Right renal pelvis (tissue), 4 donors: ENCODE data around the gene OTOP3. TPM values are rescaled to one million over a fixed set of nuclear protein-coding genes. Genes with fewer than 3 reads are reported as not detected.

Experiments
- DNase-seq, 4 donors: peaks; one replicate each; pipeline ENCODE4 v3.0.0-alpha.2; 2013; ENCODE audit warnings: low read depth in 4 of 4, low spot score in 3 of 4, missing footprints in 1 of 4
- polyA plus RNA-seq, 4 donors: library from polyadenylated mRNA; unstranded; fragments of 120-200 nt; gene quantifications; one replicate each; pipeline ENCODE4 v1.2.1, GENCODE V29; 2013; ENCODE audit not compliant: insufficient read length in 4 of 4

The OTOP3 gene
- polyA plus RNA-seq, 4 donors: not detected

DNA sequence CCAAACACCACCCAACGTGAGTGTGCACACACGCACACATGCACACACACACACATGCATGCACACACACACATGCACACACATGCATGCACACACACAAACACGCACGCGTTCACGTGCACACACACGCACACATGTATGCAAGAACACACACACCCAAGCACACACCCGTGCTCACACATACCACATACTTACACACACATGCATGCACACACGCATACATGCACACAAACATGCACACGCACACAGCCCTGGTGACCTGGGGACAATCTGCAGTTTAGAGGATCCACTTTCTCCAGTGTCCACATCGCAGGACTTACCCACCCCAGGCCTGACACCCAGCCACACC lies 18.9 kb upstream of the OTOP3 start:
- DNase-seq: no peak

DNA sequence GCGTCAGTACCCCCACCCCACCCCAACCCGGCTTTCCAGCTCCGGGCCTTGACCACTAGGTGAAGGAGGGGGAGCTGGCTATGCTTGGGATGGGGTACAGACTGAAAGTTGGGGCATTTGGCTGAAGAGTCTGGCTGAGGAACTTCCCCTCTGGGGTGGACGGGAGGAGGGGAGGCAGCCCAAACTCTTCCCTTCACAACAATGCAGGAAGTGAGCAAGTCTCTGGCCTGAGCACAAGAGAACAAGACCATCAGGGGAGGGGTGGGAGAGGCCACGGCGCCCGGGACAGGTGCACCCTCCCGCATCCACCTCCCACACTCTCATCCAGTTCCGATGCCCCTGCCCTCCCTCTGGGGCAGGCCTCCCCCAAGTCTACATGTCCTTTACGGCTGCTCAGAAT lies 18.3 kb upstream of the OTOP3 start:
- DNase-seq: no peak

DNA sequence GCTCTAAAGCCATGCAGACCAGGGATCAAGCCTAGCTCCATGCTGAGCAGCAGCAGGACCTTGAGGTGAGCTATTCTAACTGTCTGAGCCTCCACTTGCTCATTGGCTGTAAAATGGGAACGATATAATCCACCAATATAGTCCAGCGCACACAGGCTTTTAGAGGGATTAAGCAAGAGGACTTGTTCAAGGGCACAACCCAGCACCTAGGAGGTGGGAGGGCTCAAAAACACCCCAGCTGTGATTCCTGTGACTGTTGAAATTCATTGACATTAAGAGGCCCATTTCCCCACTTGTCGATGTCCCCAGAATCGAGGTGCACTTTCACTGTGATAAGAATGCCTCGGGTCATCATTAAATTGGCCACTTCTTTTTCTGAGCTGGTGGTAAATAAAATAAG lies 16.8 kb upstream of the OTOP3 start:
- DNase-seq: no peak

DNA sequence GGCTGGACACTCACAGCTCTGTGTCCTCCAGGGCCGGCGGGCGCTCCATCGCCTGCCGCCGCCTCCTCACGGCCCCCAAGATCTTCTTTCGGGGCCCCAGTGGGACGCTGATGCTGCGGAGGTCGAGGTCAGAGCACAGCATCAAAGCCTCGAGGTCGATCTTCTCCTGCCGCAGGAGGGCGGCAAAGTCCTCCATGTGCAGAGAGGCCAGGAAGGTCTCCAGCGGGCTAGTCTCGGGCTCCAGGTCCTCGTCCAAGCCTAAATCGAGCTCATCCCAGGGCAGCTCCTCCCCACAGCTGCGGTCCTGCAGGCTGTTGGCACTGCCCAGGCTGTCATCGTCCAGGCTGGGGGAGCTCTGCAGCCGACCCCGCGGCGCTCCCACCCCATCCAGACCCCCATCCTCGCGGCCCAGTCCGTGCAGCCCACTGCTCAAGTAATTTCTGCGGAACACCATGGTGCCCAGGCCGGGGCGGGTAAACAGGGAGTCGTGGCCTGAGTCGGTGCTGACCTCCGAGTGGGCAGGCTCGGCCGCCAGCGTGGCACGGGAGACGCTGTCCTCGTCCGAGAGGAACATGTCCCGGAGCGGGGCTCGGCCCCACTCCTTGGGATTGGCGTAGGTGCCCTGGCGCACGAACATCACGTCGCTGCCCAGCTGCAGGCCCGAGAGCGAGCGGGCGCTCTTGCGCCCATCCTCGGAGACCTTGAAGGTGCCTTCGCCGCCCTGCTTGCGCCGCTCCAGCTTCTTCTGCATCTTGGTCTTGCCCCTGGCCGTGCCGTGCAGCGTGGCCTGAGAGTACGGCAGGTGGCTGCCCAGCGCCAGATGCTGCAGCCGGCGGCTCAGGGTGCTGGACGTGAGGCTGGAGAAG lies 16.0 kb upstream of the OTOP3 start:
- no peak for DNase-seq

DNA sequence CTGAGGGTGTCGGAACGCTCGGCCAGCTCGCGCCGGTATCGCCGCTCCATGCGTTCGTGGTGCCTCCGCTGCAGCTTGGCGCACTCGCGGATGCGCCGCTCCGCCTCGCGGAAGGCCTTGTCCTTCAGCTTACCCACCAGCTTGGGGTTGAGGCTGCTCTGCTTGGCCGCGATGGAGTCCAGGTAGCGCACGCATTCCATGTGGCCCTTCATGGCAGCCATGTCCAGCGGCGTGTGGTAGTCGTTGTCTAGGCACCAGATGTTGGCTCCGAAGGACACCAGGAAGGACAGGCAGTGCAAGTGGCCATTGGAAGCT lies 15.4 kb upstream of the OTOP3 start:
- no peak for DNase-seq

GRCh38 chr17:74920642-74921025 lies 15.1 kb upstream of the OTOP3 start:
- DNase-seq: no peak

- no peak for DNase-seq
These were observed 14.5 kb upstream of the OTOP3 start for GRCh38 chr17:74921026-74921681.

DNA sequence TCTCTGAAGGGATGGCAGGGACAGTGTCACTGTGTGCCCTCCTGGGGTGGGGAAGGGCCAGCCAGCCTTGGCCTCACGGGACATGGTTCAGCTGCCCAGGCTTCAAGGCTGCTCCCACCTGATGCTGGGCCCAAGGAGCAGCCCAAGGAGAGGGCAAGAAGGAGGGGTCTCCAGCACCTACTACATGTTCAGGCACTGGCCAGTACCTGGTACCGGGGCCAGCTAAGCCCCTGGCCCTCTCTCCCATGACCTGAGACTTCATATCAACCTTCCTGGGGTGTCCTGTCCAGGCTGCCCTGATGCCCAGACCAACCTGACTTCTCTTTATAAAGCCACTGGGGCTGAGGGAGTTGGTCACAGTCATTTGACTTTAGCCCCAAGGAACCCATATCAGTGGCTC lies 13.9 kb upstream of the OTOP3 start:
- DNase-seq: no peak

DNA sequence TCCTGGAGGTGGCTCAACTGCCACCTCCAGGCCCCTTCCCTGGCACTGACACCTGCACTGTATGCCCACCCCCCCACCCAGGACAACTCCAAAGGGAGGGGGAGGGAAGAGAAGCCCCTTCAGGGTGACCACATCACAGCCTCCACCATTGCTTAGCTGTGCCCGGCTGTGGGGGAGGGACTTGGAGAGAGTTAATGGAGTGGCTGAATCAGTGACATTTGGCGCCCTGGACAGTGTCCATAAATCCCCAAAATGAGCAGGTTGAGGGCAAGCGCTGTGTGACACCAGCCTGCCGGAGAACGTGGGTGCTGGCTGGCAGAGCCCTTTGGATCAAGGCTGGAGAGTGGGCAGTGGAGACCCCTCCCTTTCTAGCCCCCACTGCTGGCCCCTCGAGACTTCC lies 13.5 kb upstream of the OTOP3 start:
- DNase-seq: peak in 1 of 4 donors; percentile 20

- peak in 1 of 4 donors; percentile 20 for DNase-seq
These were observed 12.8 kb upstream of the OTOP3 start, which contains the start of gene USH1G for GRCh38 chr17:74922694-74923537. USH1G (minus strand) TSS chr17:74923255; CDS start chr17:74923073, 182 bp downstream.

- DNase-seq: peak in 1 of 4 donors; percentile 26
These were observed 12.0 kb upstream of the OTOP3 start for GRCh38 chr17:74923538-74924249.

- no peak for DNase-seq
These were observed 11.3 kb upstream of the OTOP3 start, which contains the start of gene OTOP2 for GRCh38 chr17:74924250-74924948. OTOP2 (plus strand) TSS chr17:74924273; CDS start chr17:74924633, 360 bp downstream.

DNA sequence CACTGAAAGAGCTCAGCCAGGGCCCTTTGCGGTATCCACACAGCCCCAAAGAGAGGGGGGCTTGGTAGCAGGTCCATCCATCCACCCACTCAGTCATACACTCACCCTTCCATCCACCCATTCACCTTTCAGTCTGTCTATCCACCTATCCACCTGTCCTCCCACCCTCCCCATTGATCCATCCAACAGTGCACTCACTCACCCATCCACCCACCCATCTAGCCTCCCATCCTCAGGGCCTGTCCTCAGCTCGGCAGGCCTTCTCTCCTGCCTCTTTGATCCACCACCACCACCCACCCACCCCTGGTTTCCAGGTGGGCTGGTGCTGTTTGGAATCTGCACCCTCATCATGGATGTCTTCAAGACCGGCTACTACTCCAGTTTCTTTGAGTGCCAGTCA lies 10.5 kb upstream of the OTOP3 start:
- DNase-seq: no peak

- DNase-seq: no peak
These were observed 6.9 kb upstream of the OTOP3 start for GRCh38 chr17:74928786-74929185.

GRCh38 chr17:74930535-74931036 lies 5.1 kb upstream of the OTOP3 start:
- DNase-seq: no peak

DNA sequence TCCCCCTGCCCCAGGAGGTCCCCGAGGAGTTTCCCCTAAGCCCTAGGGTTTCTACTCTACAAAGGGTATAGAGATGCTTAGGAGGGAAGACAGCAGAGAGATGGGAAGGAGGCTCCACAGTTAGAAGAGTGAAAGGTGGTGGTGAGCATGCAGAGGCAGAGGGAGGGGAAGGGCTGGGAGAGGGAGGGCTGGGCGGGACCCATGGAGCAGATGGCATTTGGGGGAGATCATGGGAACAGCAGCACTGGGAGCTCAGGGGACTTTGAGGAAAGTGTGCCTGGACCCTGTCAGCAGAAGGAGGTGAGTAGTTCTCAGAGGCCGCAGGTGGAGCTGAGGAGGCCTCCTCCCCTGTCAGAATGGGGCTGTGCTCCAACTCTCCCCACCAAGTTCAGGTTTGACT lies 650 bp upstream of the OTOP3 start:
- DNase-seq: no peak

DNA sequence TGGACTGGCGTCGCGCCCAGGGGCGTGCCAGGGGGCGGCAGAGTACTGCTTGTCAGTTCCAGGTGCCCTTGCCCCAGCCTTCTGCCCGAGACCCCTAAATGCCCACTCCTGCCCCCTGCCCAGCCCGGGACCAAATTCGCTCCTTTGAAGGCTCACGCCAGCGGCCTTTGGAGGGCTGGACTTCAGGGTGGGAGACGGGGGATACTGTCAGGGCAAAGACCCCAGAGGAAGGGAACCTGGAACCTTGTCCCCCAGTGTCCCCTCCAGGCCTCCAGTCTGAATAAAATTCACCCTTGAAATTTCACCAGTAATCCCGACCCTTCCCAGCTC lies 737 bp downstream of the OTOP3 start:
- DNase-seq: no peak

GRCh38 chr17:74937064-74938051 lies 1.7 kb downstream of the OTOP3 start:
- no peak for DNase-seq
